ENCODE results near the gene KRT78.

KRT78 gene

GRCh38 chr12:52837781-52838608, 10.8 kb downstream of the KRT78 start:
- no peak for DNase-seq

- peak; percentile 33 for DNase-seq
Observed at GRCh38 chr12:52837413-52837741, 11.4 kb downstream of the KRT78 start.

- no peak for DNase-seq
Observed at GRCh38 chr12:52836491-52837412, 12.0 kb downstream of the KRT78 start.

- DNase-seq: peak; percentile 83
Observed at GRCh38 chr12:52836042-52836466, 12.7 kb downstream of the KRT78 start.

- peak; percentile 47 for DNase-seq
Observed at GRCh38 chr12:52835271-52836041, 13.3 kb downstream of the KRT78 start.

- no peak for DNase-seq
Observed at GRCh38 chr12:52834727-52835001, 14.1 kb downstream of the KRT78 start.

- no peak for DNase-seq
Observed at GRCh38 chr12:52833922-52834726, 14.7 kb downstream of the KRT78 start, which contains the start of gene KRT79. TSS of gene KRT79 (minus strand) at chr12:52834311. CDS start at chr12:52834260, 51 bp downstream.

GRCh38 chr12:52832985-52833905, 15.5 kb downstream of the KRT78 start:
- no peak for DNase-seq

GRCh38 chr12:52832451-52832850, 16.3 kb downstream of the KRT78 start:
- no peak for DNase-seq

GRCh38 chr12:52831251-52831650, 17.5 kb downstream of the KRT78 start:
- DNase-seq: no peak

- DNase-seq: no peak
Observed at GRCh38 chr12:52829986-52830770, 18.6 kb downstream of the KRT78 start.

GRCh38 chr12:52828591-52829021, 20.2 kb downstream of the KRT78 start:
- DNase-seq: no peak

GRCh38 chr12:52828156-52828555, 20.6 kb downstream of the KRT78 start:
- DNase-seq: no peak

GRCh38 chr12:52827499-52828090, 21.2 kb downstream of the KRT78 start:
- no peak for DNase-seq

- DNase-seq: no peak
Observed at GRCh38 chr12:52826611-52827498, 21.9 kb downstream of the KRT78 start.

- DNase-seq: no peak
Observed at GRCh38 chr12:52825961-52826360, 22.8 kb downstream of the KRT78 start.

- no peak for DNase-seq
Observed at GRCh38 chr12:52824741-52825410, 23.9 kb downstream of the KRT78 start.

- DNase-seq: no peak
Observed at GRCh38 chr12:52823761-52824450, 24.9 kb downstream of the KRT78 start.
